HG02938 (cell line): ENCODE measurements around the gene GRIK1.

ENCODE experiments used
- ATAC-seq: cut with Tn5 transposase; IDR thresholded peaks from one replicate; pipeline ENCODE4 v1.9.1; 2021; ENCODE audit warnings: mild to moderate bottlenecking, moderate library complexity; ENCODE audit not compliant: unreplicated experiment

GRIK1 gene

DNA sequence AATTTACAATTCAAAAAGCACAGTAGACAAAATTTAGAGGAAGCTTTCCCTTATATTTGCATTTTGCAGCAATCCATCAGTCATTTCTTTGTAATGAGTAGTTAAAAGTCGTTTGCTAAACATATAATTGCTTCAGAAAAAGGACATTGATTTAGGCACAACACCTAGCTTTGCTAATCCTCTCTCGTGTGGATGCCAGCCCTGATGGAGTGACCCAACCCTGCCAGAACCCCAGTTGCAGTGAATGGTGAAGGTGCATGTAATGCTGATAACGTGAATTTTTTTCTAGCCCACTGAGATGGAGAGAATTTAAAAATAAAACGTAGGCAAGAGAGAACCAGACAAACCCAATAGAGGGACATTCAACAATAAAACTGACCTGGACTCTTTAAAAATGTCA is 263.4 kb downstream of the GRIK1 start:
- ATAC-seq = no peak

- ATAC-seq = no peak
These were observed 264.3 kb downstream of the GRIK1 start for GRCh38 chr21:29675451-29675850.

GRCh38 chr21:29674343-29674742 is 265.5 kb downstream of the GRIK1 start:
- ATAC-seq = no peak

DNA sequence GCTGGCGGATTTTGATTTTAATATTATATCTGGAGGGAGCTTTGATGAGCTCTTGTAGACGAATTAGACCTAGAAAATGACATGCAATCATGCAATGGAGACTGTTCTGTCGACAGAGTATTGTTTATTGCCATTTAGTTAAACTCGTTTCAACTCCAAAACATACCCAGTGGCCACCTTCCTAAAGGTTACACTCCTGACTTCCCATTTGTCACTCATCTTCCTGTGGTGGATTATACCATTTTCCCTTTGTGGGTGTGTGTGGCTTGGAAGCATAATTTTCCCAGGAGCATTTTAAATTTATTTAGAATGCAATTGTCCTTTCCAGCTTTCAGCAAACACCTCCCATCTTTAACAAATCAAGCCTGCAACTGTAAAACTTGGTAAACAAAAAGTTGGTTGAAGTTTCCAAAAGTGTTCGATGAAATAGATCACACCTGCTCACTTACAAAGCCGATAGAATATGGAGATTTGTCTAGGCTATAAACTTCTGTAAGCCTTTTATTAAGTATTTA is 266.6 kb downstream of the GRIK1 start:
- no peak for ATAC-seq

DNA sequence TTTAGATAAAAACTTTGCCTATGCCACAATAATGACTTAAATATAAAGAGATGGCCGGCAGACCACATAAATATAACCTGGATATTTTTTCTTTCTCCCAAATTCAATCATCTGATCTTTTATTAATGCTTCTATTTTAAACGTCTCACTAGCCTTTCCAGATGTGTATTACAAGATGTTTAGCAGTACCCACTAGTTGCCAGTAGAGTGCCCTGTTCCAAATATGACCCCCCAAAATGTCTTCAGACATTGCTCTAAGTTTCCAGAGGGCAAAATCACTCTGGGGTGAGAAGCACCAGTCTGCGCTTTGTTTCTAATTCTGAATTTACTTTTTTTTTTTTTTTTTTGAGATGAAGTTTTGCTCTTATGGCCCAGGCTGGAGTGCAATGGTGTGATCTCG is 268.1 kb downstream of the GRIK1 start:
- no peak for ATAC-seq

DNA sequence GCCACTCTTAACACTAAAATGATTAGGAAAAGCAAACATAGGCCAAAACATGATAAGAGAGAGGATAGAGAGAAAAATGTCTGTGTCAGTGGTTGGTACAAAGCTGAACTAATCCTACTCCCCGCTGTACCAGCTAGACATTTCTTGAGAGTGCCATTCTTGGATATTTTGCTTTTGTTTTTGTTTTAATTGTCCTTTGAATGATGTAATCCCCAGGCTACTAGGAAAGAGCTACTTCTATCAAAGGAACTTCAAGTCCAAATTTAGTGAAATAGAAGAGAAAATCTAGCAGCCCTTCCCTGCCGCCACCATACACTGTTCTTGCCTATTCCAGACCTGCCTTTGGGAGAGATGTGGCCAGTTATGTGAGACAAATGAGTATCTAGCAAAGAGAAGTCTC is 269.6 kb downstream of the GRIK1 start:
- no peak for ATAC-seq

GRCh38 chr21:29669416-29669815 is 270.4 kb downstream of the GRIK1 start:
- no peak for ATAC-seq

DNA sequence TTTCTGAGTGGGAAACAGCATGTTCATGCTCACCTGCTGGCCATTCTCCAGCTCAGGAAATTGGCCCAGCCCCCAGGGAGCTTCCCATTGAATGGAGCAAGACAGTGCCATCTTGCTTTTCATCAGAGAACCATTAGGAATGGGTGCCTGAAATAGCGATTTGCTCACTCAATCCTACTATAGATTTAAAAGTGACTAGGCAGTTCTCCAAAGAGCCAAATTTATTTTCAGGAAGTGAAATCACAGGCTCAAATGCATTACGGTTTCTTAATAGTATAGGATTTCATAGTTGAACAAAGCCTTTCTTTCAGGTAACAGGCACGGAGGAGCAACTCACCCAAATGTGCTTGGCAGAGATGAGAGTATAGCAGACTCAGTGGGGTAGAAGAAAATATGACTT is 272.1 kb downstream of the GRIK1 start:
- ATAC-seq = no peak

DNA sequence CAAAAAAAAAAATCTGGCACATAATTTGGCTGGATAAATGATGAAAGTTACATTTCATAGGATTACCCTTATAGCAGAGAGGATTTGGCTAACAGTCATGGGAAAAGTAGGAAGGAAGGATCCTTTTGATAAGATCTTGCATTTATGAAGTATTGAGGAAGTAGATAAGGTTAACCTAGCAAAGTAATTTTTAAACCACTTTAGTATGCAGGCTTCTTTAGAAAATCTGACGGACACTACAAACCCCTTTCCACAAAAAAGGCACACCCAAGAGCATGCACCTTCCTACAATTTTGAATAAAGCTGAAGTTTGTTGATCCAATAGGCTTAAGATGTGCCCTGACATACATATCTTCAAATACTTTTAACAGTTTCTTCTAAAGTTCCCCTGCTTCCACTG is 275.2 kb downstream of the GRIK1 start:
- no peak for ATAC-seq

- ATAC-seq = no peak
These were observed 277.9 kb downstream of the GRIK1 start for GRCh38 chr21:29661672-29662442.

GRCh38 chr21:29660047-29660720 is 279.6 kb downstream of the GRIK1 start:
- ATAC-seq = no peak

DNA sequence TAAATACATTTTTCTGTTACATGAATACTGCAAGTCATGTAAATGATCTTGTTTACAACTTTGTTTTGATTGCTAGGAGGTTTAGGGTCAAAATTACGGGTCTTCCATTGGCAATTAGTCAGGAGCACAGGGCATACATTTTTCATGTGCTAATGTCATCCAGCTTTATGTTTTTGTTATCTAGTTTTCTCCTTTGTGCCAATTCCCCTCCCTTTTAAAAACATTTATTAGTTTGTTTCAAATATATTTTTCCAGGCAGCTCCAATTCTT is 280.9 kb downstream of the GRIK1 start:
- no peak for ATAC-seq

DNA sequence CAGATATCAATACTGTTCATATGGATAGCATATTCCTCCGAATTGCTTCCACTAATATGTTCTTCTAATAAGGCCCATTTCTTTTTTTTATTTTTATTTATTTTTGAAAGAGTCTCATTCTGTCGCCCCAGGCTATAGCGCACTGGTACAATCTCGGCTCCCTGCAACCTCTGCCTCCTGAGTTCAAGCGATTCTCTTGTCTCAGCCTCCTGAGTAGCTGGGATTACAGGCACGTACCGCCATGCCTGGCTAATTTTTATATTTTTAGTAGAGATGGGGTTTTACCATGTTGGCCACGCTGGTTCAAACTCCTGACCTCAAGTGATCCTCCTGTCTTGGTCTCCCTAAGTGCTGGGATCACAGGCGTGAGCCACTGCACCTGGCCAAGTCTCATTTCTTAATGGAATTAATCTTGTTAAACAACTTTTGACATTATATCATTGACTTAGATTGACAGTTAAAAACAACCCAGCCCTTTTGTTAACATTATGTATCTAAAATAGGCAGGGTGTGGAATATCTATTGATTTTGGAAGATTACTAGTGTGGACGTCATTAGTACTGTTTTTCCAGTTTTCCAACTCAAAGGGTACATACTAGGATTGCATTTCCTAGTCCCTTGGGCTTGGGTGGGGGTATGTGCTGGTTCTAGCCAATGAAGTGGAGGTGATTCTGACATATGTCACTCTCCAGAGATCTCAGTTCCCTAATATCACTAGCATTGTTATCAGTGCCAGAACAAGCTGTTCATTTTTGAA is 281.4 kb downstream of the GRIK1 start:
- no peak for ATAC-seq

GRCh38 chr21:29657240-29657989 is 282.4 kb downstream of the GRIK1 start:
- no peak for ATAC-seq

DNA sequence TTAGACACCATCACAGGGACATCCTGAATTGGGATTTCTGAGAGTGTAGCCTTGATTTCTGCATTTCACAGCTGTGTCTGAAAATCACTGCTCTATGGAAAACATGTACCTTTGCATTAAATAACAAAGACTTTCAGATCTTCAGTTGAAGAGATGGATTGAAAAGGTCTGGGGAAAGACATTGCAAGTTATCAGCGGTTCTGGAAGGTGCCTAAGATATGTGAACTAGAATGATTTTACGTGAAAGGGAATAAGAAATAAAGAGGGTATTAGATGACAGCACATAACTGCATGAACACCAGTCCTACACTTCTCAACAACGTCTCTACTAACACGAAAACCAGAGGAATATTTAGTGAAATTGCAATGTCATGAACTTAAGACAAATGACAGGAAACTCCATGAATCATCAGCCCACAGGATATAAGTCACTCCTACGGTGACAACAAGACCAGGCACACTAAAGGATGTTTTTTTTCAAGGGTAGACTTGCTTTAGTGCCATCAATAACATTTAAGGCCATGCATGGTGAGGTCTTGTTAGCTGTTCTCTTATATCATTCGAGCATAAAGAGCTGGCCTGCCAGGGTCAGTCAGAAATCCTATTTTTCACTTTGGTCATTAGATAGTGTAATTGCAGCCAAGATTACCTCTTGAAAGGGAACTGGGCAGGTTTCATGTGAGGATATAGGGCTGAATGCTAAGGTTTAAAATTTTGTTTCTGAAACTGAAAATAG is 283.1 kb downstream of the GRIK1 start:
- no peak for ATAC-seq

- ATAC-seq = no peak
These were observed 284.2 kb downstream of the GRIK1 start for GRCh38 chr21:29655577-29655976.

GRCh38 chr21:29654855-29655254 is 284.9 kb downstream of the GRIK1 start:
- ATAC-seq = no peak

DNA sequence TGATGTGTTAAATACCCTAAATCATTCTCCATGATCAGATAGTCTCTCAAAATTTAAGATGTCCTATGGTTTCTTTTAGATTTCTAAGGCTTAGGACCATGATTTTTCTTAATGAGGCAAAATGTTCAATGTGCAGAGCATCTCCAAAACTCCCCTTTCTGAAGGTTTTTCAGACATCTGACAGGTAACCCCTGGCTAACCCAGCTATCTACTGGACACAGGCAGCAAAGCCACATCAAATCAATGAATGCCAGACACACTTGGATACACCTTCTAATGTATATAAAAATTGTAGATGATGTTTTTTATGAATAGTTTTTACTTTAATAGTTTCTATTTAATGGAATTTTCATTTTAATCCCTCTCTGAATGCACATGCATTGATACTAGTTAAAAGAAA is 285.6 kb downstream of the GRIK1 start:
- ATAC-seq = no peak

DNA sequence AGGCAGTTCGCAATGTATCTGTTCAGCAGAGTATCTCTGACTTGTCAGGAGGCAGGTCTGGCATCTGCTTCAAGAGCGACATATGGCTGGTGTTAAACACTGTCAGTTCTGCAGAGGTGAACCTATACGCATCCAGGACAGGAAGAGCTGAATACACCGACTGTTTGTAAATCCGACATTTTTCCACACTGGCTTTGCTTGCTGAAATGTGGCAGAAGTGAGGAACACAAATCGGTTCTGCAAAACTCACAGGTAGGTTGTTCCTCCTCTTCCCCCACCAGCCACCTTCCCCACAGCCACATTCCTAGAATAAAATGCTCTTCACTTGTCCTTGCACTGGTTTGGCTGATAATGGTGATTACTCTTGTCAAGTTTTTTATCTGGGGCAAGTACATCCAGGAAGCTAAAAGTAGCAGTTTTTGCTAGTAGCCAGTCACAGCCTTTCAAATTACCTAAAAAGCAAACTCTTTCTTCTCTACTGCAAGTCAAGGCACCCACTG is 289.2 kb downstream of the GRIK1 start:
- no peak for ATAC-seq

- ATAC-seq = no peak
These were observed 290.4 kb downstream of the GRIK1 start for GRCh38 chr21:29649406-29649814.
